ENCODE data around the gene ITPK1.

GRCh38 chr14:92931681-92932447 lies 183.9 kb downstream of the ITPK1 start:
- no peak for TF ChIP-seq EZH2 (IDR thresholded peaks at IDR 0.05; ENCODE audit: borderline replicate concordance, low read depth, low read length, poor library complexity, severe bottlenecking)
- no peak for TF ChIP-seq CTCF (conservative IDR thresholded peaks at IDR 0.05; ENCODE audit: low read depth, low read length)

Measured in A673 (cell line).